Measurements from ENCODE around the gene RFX7.
A peak's percentile ranks its signal among the peaks of the same experiment; 100 is the strongest.

RFX7 gene

DNA sequence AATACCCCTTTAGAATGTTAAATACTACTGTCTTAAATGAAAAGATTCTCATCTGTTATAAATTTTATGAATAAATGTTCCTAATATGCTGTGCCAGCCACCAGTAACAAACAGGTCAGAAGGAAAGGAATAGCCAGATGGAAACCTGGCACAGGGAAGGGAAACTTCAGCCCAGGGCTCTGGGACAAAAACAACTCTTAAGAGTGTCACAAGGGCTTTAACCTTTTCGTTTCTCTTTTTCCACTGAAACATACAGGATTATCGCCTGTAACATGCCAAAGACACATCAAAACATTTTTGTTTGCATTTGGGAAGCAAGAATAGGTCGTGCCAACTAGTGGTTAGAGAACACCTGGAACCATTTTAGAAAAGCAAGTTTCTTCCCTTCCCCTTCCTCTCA, 141.2 kb downstream of the RFX7 start:
- TF ChIP-seq EP300 (IDR thresholded peaks at IDR 0.05; ENCODE audit: borderline replicate concordance) (no peak), RAD21 (IDR thresholded peaks at IDR 0.05; ENCODE audit: low read depth) (no peak), TAF1 (IDR thresholded peaks at IDR 0.05; ENCODE audit: low read depth) (no peak), EGR1 (IDR thresholded peaks at IDR 0.05) (no peak), CREB1 (IDR thresholded peaks at IDR 0.05; ENCODE audit: low read depth) (no peak), ZBTB7A (IDR thresholded peaks at IDR 0.05; ENCODE audit: low read depth) (no peak), TEAD4 (IDR thresholded peaks at IDR 0.05) (no peak), YY1 (IDR thresholded peaks at IDR 0.05; ENCODE audit: low read depth) (no peak), FOXM1 (IDR thresholded peaks at IDR 0.05; ENCODE audit: borderline replicate concordance, low read depth) (no peak), CEBPB (IDR thresholded peaks at IDR 0.05) (no peak), TCF12 (IDR thresholded peaks at IDR 0.05; ENCODE audit: low read depth) (no peak)
- TF ChIP-seq, protein P1, sequence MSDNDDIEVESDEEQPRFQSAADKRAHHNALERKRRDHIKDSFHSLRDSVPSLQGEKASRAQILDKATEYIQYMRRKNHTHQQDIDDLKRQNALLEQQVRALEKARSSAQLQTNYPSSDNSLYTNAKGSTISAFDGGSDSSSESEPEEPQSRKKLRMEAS (IDR thresholded peaks at IDR 0.05) = no peak
- TF ChIP-seq, protein P2, sequence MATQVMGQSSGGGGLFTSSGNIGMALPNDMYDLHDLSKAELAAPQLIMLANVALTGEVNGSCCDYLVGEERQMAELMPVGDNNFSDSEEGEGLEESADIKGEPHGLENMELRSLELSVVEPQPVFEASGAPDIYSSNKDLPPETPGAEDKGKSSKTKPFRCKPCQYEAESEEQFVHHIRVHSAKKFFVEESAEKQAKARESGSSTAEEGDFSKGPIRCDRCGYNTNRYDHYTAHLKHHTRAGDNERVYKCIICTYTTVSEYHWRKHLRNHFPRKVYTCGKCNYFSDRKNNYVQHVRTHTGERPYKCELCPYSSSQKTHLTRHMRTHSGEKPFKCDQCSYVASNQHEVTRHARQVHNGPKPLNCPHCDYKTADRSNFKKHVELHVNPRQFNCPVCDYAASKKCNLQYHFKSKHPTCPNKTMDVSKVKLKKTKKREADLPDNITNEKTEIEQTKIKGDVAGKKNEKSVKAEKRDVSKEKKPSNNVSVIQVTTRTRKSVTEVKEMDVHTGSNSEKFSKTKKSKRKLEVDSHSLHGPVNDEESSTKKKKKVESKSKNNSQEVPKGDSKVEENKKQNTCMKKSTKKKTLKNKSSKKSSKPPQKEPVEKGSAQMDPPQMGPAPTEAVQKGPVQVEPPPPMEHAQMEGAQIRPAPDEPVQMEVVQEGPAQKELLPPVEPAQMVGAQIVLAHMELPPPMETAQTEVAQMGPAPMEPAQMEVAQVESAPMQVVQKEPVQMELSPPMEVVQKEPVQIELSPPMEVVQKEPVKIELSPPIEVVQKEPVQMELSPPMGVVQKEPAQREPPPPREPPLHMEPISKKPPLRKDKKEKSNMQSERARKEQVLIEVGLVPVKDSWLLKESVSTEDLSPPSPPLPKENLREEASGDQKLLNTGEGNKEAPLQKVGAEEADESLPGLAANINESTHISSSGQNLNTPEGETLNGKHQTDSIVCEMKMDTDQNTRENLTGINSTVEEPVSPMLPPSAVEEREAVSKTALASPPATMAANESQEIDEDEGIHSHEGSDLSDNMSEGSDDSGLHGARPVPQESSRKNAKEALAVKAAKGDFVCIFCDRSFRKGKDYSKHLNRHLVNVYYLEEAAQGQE (IDR thresholded peaks at IDR 0.05; ENCODE audit: low read depth) = no peak
- TF ChIP-seq, protein P3, sequence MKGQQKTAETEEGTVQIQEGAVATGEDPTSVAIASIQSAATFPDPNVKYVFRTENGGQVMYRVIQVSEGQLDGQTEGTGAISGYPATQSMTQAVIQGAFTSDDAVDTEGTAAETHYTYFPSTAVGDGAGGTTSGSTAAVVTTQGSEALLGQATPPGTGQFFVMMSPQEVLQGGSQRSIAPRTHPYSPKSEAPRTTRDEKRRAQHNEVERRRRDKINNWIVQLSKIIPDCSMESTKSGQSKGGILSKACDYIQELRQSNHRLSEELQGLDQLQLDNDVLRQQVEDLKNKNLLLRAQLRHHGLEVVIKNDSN (IDR thresholded peaks at IDR 0.05) = no peak

DNA sequence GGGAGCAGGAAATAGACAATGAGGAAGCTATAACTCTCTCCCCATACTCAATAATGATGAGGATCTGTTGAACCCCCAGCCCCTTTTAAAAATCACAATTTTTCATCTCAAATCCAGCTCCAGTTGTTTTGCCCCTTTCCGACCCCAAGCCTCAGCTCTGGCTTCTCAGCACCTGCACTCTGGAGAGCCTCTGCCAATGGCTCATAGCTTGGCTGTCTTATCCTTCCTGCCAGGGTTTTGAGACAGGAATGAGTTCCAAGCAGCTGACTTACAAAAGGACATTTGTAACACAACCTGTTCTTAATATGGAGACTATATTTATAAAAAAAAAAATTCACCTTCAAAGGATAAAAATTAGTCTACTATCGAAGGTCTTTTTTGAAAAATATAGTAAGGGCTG, 144.4 kb downstream of the RFX7 start:
- TF ChIP-seq, protein P2 (IDR thresholded peaks at IDR 0.05; ENCODE audit: low read depth) = no peak
- TF ChIP-seq EP300 (IDR thresholded peaks at IDR 0.05; ENCODE audit: borderline replicate concordance) = no peak
- no peak for TF ChIP-seq ZBTB7A (IDR thresholded peaks at IDR 0.05; ENCODE audit: low read depth)
- TF ChIP-seq NFIC (IDR thresholded peaks at IDR 0.05) = no peak
- TF ChIP-seq, protein P1 (IDR thresholded peaks at IDR 0.05) = no peak
- TF ChIP-seq TAF1 (IDR thresholded peaks at IDR 0.05; ENCODE audit: low read depth) = no peak
- no peak for TF ChIP-seq CREB1 (IDR thresholded peaks at IDR 0.05; ENCODE audit: low read depth)
- TF ChIP-seq TEAD4 (IDR thresholded peaks at IDR 0.05) = no peak
- TF ChIP-seq RAD21 (IDR thresholded peaks at IDR 0.05; ENCODE audit: low read depth) = no peak
- no peak for TF ChIP-seq EGR1 (IDR thresholded peaks at IDR 0.05)
- TF ChIP-seq FOXM1 (IDR thresholded peaks at IDR 0.05; ENCODE audit: borderline replicate concordance, low read depth) = no peak
- no peak for TF ChIP-seq TCF12 (IDR thresholded peaks at IDR 0.05; ENCODE audit: low read depth)
- TF ChIP-seq YY1 (IDR thresholded peaks at IDR 0.05; ENCODE audit: low read depth) = no peak

DNA sequence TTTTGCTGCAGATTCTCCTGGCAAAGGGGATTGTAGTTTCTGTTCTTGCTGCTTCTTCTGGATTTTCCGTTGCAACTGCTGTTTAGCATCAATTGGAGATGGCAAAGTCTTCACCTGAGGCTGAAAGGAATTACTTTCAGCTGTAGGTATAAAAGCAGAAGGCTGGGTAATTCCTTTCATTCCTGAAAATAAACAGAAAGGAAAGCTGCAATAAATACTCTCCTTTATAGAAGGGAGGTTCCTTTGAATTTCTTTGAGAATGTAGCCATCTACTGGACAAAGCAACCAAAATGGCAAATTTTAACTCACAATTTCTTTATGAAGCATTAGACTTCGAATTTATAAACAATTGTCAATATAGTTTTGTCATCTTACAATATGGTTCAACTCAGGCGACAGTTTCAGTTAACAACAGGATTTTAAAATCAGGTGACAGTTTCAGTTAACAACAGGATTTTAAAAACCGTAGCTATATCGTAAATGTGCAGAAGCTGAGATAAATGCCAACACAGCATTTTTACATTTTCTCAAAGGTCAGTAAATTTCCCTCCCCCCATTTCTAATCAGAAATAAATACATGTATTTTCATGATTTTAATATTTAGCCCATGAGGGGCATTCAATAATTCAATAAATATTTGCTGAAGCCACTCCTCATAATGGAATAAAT, 145.3 kb downstream of the RFX7 start:
- TF ChIP-seq TEAD4 (IDR thresholded peaks at IDR 0.05) (no peak), RAD21 (IDR thresholded peaks at IDR 0.05; ENCODE audit: low read depth) (peak; percentile 6; the same call in 1 of the 2 replicates)

DNA sequence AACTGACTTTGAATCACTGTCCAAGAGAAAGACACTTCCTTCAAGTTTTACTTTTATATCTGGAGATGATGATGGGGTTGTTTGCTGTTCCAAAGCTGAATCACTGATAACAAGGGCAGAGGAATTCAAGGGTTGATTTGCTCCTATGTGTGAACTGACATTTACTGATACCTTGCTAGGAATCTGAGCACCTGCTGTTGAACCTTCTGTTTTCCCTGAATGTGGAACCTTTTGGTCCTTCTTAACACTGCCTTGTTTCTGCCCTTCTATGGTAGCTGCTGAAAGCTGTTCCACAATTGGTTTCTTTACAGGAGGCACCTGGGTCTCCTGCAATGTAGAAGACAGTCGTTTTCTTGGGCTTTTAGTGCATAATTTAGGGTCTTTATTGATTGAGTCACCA, 148.3 kb downstream of the RFX7 start:
- TF ChIP-seq TCF12 (IDR thresholded peaks at IDR 0.05; ENCODE audit: low read depth) (no peak), EGR1 (IDR thresholded peaks at IDR 0.05) (no peak), RAD21 (IDR thresholded peaks at IDR 0.05; ENCODE audit: low read depth) (no peak), FOXM1 (IDR thresholded peaks at IDR 0.05; ENCODE audit: borderline replicate concordance, low read depth) (no peak), YY1 (IDR thresholded peaks at IDR 0.05; ENCODE audit: low read depth) (no peak), TEAD4 (IDR thresholded peaks at IDR 0.05) (no peak), CREB1 (IDR thresholded peaks at IDR 0.05; ENCODE audit: low read depth) (no peak)
- TF ChIP-seq, protein P3 (IDR thresholded peaks at IDR 0.05) = no peak
- TF ChIP-seq, protein P1 (IDR thresholded peaks at IDR 0.05) = no peak
- TF ChIP-seq, protein P2 (IDR thresholded peaks at IDR 0.05; ENCODE audit: low read depth) = no peak

All from Ishikawa (cell line).